K562 (cell line): Measurements from ENCODE around the gene NDOR1.

Source experiments
- CHD2 ChIP-seq: IDR thresholded peaks from 2 replicates; pipeline ENCODE4 v1.6.1; 2011; ENCODE audit warnings: low read depth, low read length
- CREM ChIP-seq: IDR thresholded peaks from 2 replicates; pipeline ENCODE4 v1.6.1; 2014; ENCODE audit warnings: antibody characterized with exemption, low read depth
- CTCF ChIP-seq, 3 experiments: IDR thresholded peaks in 2 of 3; conservative IDR thresholded peaks in 1 of 3; 2 replicates each; pipeline ENCODE4 v1.5.1; 2011 to 2012; ENCODE audit warnings: low read length in 3 of 3, mild to moderate bottlenecking in 3 of 3, control low read depth in 2 of 3, improper control_type of control experiment in 1 of 3, inconsistent platforms in 1 of 3, low read depth in 1 of 3, mixed read lengths in 1 of 3, moderate library complexity in 1 of 3; ENCODE audit not compliant: insufficient read depth in 2 of 3
- ESRRA ChIP-seq: fragments of 450-650 bp; IDR thresholded peaks from 2 replicates; pipeline ENCODE4 v1.6.1; 2014; ENCODE audit warnings: low read depth, mild to moderate bottlenecking, moderate library complexity, borderline replicate concordance
- FOS ChIP-seq: IDR thresholded peaks from 3 replicates; pipeline ENCODE4 v1.6.1; 2011; ENCODE audit not compliant: insufficient read length; ENCODE audit errors: extremely low read depth
- KLF6 ChIP-seq: fragments of 250-450 bp; sonication (Bioruptor Pico); IDR thresholded peaks from 2 replicates; pipeline ENCODE4 v1.4.0; 2020; ENCODE audit warnings: mild to moderate bottlenecking, moderate library complexity, borderline replicate concordance
- LARP7 ChIP-seq: fragments of 450-650 bp; IDR thresholded peaks from 2 replicates; pipeline ENCODE4 v1.6.1; 2016
- NR1H2 ChIP-seq: sonication (generic); formaldehyde crosslinking; IDR thresholded peaks from 2 replicates; pipeline ENCODE4 v1.4.0; 2020; ENCODE audit warnings: mild to moderate bottlenecking, missing genetic modification reagents
- SIRT6 ChIP-seq: IDR thresholded peaks from one replicate; pipeline ENCODE4 v1.6.1; 2012; ENCODE audit warnings: low read depth, mild to moderate bottlenecking, control low read depth, inconsistent platforms, low read length, moderate library complexity

- TF ChIP-seq CREM (no peak), NR1H2 (no peak), LARP7 (no peak), KLF6 (no peak), CTCF (IDR thresholded peaks at IDR 0.05 in 2 of 3, conservative IDR thresholded peaks at IDR 0.05 in 1 of 3; ENCODE audit: insufficient read depth in 2 of 3, low read depth in 1 of 3, low read length in 3 of 3) (no peak), FOS (no peak), CHD2 (no peak), ESRRA (no peak), SIRT6 (no peak)
Measured at GRCh38 chr9:137159105-137160053, 46.1 kb upstream of the NDOR1 start.
